GM18520 (cell line): Measurements from ENCODE around the gene RFC2.
A peak's percentile ranks its signal among the peaks of the same experiment; 100 is the strongest.
"Not testable (repeated sequence)": the region's sequence is repeated elsewhere in the genome, so short reads cannot be mapped to it uniquely, and the experiment has no call there.

Experiments
- ATAC-seq: cut with Tn5 transposase; IDR thresholded peaks from one replicate; pipeline ENCODE4 v1.9.1; 2021; ENCODE audit not compliant: unreplicated experiment

The RFC2 gene

DNA sequence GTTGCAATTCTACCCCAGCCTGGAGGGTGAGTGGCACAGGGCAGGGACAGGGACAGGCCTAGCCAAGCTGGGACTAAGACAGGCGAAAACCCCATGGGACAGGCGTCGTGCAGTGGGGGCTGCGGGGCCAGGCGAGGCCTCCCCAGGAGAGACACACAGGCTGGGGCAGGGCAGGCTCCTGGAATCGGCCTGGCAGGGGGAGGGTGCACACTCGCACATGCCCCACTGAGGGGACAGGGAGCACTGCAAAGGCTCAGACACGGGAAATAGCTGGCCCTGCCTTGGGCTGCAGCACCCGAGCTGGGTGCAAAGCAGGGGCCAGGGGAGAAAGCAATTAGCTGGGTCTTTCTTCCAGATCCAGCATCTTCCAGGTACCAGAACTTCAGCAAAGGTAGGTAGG is 34.0 kb downstream of the RFC2 start:
- ATAC-seq, result no peak

DNA sequence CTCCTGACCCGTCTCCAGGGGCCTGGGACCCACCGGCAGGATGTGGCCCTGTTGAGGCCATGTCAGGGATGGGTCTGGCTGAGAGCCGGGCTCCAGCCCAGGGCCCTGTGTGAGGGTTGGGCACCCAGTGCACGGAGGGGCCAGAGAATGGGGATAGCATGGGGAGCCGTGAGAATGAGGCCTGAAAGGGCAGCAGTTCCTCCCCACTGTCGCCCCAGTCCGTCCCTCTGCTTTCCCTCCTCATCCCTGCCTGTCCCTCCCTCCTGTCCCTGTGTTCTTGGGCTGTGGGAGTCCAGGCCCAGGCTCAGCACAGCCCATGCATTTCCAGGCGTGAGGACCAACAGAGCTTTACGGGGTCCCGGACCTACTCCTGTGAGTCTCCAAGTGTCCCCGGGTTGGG is 34.8 kb downstream of the RFC2 start:
- ATAC-seq, result no peak

DNA sequence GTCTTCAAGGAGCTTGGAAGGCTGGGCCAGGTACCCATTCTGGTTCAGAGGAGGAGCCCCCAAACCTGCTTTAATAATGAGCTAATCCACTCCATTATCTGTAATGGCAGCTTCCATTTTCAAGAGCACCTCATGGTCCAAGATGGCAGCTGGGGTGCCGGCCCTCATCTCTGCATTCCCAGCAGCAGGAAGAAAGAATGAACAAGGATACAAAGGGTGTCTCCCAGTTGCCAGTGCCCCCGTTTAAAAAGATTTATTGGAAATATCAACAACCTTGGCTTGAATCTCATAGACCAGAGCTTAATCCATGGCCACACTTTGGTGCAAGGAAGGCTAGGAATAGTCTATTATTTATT is 35.9 kb downstream of the RFC2 start:
- no peak for ATAC-seq

DNA sequence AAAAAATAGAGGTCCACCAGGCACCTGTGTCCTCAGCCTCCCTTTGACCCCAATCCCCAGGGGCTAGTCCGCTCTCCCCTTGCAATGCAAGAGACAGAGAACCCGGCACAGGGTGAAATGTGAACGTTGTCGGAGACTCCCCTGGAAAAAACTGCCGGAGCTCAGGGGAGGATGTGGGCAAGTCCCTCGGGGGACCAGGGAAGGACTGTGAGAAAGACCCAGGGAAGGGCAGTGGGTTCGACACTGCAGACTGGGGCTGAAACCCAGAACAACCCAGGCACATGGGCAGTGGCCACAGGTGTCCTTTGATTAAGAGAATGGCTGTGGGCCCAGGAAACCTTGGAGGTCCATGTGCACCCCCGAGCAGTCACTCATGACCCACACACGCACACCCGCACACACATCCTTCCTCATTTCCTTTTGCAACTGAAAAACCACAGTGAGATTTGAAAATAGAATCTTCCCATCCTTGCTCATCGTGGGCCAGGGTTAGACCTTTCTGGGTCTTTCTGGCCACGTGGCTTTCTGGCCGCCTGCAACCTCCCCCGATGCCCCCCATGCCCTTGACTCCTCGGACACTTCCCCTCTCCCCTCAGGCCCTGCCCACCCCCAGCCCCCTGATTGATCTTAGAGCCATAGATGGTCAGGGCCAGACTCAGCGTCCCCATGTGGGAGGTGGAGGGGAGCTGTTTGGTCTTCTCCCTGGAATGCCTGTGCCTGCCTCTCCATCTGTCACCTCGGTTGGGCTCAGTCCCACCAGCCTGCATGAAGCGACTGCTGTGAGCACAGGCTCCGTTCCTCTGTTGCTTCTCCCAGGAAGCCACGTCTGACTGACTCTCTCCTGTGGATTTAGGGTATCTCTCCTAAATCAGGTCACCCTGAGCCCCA is 36.5 kb downstream of the RFC2 start:
- peak; percentile 38 for ATAC-seq

DNA sequence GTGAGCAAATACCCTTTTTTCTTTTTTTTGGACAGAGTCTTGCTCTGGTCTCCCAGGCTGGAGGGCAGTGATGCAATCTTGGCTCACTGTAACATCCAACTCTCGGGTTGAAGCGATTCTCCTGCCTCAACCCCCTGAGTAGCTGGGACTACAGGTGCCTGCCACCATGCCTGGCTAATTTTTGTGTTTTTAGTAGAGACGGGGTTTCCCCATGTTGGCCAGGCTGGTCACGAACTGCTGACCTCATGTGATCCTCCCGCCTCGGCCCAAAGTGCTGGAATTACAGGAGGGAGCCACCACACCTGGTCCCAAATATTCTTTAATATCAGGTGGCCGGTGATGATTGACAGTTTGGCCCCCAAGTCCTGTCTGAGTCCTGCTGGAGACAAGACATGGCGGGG is 37.8 kb downstream of the RFC2 start:
- ATAC-seq, result no peak

DNA sequence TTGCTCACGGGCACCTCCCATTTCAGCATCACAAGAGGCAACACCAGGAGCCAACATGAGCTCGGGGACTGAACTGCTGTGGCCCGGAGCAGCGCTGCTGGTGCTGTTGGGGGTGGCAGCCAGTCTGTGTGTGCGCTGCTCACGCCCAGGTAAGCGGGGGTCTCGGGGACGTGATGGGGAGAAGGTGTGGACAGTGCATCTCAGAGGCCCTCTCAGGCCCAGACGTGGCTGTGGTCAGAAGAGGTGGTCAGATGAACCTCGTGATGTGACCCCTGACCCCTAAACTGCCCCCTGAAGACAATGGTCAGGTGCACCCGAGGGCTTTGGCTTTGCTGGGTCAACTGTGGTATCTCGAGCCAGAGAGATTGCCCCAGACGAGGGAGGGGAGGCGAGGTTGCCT is 38.3 kb downstream of the RFC2 start:
- ATAC-seq, result no peak

DNA sequence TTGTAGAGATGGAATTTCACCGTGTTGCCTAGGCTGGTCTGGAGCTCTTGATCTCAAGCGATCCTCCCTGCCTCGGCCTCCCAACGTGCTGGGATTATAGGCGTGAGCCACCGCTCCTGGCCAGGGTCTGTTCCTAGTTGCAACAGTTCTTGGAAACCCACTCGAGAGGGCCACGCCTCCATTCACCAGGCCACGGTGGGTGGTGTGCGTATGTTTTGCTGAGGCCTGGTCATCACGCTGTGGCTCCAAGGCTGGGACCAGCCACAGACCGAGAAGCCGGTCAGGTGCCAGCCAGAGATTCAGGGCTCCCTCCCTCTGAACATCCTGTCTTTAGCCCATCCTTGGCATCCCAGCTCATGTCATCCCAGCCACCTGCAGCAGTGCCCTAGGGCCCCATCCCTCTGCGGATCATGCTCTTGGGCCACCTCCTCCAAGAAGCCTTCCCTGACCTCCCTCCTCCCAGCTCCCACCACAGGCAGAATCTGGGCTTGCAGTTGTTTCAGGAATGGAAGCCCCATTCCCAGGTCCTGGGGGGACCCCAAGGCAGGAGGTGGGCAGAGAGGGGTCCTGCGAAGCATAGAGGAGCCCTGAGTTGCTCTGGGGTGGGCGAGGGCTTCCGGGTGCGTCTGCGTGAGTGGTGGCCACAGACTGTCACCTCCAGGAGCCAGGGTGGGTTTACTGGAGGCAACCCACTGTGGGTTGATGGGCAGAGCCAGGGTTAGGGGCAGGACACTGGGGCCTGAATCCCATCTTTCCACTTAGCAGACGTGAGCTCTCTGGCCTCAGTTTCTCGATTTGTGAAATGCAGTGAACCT is 39.2 kb downstream of the RFC2 start:
- no peak for ATAC-seq

DNA sequence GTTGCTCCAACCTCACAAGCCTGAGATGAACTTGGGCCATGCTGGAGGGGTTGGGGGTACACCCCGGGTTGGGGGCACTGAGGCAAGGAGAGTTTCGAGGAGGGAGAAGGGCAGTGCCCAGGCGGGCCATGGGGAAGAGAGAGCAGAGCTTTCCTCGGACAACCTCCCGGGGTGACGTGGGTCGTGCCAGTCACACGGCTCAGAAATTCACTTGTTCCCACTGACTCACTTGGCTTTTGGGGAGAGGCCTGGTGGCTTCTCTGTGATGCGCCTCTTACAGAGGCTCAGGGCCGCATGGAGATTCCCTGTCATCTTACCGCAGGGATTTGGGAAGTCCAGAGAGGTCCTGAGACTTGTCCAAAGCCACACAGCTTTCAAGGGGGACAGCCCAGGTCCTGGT is 41.5 kb downstream of the RFC2 start:
- ATAC-seq, result no peak

DNA sequence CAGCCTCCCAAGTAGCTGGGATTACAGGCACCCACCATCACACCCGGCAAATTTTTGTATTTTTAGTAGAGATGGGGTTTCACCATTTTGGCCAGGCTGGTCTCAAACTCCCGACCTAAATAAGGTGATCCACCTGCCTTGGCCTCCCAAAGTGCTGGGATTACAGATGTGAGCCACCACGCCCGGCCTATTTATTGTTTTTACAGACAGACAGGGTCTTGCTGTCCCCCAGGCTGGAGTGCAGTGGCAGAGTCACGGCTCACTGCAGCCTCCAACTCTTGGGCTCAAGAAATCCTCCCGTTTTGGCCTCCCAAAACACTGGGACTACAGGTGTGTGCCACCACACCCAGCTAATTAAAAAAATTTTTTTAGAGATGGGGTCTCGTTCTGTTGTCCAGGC is 46.0 kb downstream of the RFC2 start:
- not testable (repeated sequence) for ATAC-seq

DNA sequence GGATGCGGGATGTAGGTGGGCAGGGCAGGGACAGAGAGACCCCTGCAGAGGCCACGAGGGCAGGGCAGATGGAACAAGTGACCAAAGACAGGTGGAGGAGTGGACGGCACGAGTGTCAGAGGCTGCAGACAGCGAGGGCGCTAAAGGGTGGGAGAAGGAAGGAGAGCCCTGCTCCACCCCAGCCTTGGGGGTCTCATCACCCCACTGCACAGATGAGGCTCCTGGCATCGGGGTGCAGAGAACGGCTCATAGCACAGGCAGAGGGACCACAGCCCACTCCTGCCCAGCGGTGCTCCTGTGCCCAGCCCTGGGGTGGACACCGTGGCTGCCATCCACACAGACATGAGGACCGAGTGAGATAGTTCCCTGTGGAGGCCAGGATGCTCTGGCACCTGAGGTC is 46.6 kb downstream of the RFC2 start:
- ATAC-seq, result no peak

DNA sequence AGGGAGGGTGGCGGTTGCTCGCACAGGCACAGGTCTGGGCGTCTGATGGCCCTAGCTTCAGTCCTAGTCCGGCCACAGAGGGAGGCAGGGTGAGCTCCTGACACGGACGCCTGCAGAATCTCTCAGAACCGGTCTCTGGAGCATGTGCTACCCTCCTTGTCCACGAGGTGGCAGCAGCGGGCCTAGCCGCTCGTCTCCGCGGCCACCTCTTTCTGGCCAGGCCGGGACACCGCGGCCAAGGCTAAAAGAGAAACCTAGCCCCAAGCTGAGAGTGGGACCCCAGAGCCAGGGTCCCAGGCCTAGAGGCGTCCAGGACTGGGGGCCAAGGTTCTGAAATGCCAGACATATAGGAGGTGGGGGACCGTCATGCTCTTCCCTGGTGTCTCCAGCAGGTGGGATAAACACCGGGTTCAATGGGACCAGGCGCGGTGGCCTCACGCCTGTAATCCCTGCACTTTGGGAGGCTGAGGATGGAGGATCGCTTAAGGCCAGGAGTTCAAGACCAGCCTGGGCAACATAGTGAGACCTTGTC is 47.5 kb downstream of the RFC2 start:
- no peak for ATAC-seq

DNA sequence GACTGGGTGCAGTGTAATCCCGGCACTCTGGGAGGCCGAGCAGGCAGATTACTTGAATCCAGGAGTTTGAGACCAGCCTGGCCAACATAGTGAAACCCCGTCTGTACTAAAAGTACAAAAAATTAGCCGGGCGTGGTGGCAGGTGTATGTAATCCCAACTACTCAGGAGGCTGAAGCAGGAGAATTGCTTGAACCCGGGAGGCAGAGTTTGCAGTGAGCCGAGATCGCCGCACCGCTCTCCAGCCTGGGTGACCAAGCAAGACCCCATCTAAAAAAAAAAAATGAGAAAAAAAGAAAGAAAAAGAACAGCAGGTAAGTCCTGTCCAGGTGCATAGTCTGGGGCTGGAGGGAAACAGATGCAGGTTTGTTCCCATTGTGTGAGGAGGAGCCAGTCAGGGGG is 48.1 kb downstream of the RFC2 start:
- not testable (repeated sequence) for ATAC-seq

DNA sequence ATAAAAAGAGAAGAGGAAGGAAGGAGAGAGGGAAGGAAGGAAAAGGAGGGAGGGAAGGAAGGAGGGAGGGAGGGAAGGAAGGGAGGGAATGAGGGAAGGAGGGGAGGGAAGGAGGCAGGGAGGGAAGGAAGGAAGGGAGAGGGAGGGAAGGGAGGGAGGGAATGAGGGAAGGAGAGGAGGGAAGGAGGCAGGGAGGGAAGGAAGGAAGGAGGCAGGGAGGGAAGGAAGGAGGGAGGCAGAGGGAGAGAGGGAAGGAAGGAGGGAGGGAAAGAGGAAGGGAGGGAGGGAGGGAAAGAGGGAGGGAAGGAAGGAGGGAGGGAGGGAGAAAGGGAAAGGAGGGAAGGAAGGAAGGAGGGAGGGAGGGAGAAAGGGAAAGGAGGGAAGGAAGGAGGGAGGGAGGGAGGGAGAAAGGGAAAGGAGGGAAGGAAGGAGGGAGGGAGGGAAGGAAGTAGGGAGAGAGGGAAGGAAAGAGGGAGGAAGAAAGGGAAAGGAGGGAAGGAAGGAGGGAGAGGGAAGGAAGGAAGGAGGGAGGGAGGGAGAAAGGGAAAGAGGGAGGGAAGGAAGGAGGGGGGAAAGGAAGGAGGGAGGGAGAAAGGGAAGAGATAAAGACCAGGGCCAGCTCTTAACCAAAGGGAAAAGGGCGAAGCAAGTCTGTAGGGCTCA is 50.1 kb downstream of the RFC2 start:
- no peak for ATAC-seq

DNA sequence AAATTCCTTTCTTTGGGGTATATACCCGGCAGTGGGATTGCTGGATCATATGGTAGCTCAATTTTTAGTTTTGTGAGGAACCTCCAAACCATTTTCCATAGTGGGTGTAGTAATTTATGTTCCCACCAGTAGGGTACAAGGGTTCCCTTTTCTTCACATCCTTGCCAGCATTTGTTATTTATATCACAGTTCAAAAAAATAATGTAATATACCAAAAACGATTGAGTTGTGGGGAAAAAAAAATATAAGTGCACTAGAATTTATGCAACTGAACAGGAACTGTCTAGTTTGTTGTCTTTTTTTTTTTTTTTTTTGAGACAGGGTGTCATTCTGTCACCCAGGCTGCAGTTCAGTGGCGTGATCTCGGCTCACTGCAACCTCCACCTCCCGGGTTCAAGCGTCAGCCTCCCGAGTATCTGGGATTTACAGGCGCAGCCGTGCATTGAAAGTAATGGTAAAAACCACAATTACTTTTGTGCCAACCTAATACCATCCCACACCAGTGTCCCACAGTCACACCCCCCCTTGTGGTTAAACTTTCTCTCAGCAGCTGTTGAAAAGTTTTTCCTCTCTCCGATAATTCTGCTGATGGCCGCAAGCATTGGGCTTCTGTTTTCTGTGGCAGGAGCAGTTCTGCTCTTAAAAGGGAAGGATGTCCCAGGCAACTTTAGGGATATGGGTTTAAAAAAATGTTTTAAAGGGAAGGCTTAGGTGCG is 51.2 kb downstream of the RFC2 start:
- no peak for ATAC-seq

DNA sequence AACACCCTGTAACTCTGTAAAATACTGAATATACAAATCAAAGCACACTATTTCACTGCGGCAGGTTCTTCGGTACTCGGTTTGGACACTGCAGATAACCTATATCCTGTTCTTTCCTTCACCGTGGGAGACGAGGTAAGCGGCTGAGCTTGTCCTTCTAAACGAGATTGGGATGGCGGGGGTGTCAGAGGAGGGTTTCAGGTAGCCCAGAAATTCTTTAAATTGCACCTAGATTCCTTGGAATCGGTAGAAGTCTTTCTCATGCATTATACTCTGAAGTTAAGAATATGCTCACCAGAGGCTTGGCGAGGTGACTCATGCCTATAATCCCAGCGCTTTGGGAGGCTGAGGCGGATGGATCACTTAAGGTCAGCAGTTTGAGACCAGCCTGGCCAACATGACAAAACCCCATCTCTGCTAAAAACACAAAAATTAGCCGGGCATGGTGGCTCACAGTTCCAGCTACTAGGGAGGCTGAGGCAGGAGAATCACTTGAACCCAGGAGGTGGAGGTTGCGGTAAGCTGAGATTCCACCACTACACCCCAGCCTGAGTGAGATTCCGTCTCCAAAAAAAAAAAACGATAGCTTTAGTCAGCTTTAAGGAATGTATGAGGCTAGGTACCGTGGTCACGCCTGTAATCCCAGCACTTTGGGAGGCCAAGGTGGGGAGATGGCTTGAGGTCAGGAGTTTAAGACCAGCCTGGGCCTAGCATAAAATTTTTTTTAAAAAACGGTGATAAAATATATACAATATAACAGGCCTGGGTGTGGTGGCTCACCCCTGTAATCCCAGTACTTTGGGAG is 54.4 kb downstream of the RFC2 start:
- no peak for ATAC-seq

DNA sequence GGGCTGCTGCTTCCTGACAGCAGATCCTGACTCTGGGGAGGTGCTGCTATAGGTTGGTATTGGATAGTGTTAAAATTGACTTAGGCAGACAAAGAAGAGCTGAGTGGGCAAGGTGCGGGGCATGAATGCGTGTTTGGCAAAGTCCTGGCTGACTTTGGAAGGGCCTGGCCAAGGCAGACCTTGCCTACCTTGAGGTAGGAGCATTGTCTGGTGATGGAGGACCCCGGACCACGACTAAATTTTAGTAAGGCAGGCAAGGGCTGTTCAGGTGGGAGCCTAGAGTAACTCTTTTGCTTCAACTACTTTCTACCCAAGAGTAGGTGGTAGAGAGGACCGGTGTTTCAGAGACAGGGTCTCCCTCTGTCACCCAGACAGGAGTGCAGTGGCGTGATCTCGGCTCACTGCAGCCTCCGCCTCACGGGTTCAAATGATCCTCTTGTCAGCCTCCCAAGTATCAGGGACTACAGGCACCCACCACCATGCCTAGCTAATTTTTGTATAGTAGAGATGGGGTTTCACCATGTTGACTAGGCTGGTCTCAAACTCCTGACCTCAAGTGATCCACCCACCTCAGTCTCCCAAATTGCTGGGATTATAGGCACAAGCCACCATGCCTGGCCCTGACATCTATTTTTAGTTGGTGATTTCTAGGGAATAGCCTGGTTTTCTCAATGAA is 56.6 kb downstream of the RFC2 start:
- no peak for ATAC-seq

DNA sequence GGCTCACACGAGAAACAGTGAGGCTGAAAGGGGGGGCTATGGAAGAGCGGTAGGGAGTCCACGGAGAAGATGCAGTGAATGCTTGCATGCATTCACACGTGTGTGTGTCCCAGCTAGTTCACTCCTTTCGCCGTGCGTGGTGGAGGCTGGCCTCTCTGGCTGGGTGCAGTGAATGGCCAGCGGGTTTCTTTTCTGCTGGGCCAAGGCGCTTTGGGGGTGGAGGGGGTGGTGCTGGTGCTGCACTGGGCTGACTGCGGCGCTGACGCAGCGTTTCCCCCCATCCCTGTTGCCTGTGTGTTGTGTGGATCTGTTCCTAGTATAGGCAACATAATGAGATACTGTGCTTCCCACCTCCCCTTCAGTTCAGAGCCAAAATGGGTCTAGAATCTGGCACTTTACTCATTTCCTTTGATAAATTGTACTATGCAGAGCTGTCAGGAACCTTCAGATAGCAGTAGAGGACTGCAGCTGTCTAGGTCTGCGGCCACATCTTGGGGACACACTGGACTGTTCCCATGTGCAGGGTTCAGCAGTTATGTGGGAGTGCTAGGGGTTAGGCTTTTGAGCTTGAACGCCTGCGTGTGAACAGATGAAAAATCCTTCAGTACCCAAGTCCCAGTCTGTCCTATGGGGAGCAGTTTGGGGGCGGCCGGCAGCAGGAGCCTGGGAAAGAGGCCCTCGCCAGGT is 58.1 kb downstream of the RFC2 start:
- not testable (repeated sequence) for ATAC-seq

DNA sequence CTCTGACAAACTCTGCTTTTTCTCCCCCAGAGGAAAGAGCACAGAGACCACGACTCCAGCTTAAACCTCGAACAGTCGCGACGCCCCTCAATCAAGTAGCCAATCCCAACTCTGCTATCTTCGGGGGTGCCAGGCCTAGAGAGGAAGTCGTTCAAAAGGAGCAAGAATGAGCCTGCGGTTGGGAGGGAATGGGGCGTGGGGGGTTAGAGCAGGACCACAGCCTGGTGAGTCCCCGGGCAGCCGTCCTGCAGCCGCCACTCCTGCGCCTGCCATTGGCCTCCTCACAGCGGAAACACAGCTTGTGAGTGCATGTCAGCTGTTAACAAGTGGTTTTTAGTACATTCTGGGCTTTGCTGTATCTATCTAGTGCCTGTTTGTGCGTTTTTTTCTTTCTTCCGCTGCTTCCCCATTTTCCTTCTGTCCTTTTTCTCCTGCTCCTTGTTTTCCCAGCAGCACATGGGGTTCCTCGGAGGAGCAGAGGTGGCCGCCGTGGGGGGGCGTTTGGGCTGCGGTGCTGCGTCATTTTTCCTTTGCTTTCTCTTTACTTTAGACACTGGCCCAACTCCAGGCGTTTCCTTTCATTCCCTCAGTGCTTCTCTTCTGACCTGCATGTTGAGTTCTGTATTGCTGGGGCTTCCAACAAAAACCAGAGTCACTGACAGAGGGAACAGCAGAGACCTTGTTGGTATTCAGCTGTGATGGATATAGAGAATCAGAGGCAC is 58.9 kb downstream of the RFC2 start:
- ATAC-seq, result not testable (repeated sequence)
